Astrocyte (in vitro differentiated cells and primary cell): Measurements from ENCODE around the gene STON1. TPM values are rescaled to one million over a fixed set of nuclear protein-coding genes. Genes with fewer than 3 reads are reported as not detected.

Source experiments
- DNase-seq: peaks from one replicate; pipeline ENCODE4 v3.0.0-alpha.2; 2010; ENCODE audit warnings: low read depth
- FAIRE-seq: peaks from 2 replicates; lab custom pipeline; 2011; peaks lifted over from hg19 to GRCh38; lab: Jason Lieb, UNC
- H2AFZ ChIP-seq: 2 replicates; pipeline ENCODE4 v1.6.0; 2012; ENCODE audit warnings: low read depth, low read length, inconsistent platforms
- H3K27ac ChIP-seq: 2 replicates; pipeline ENCODE4 v1.5.1; 2011; ENCODE audit warnings: low read depth, low read length, inconsistent platforms
- H3K27me3 ChIP-seq: 2 replicates; pipeline ENCODE4 v1.6.0; 2011; ENCODE audit warnings: low read length, inconsistent platforms; ENCODE audit not compliant: insufficient read depth
- H3K36me3 ChIP-seq: 2 replicates; pipeline ENCODE4 v1.5.1; 2011; ENCODE audit warnings: low read length, inconsistent platforms; ENCODE audit not compliant: insufficient read depth
- H3K4me1 ChIP-seq: 2 replicates; pipeline ENCODE4 v1.5.1; 2011; ENCODE audit warnings: low read length, inconsistent platforms; ENCODE audit not compliant: insufficient read depth
- H3K4me2 ChIP-seq: 2 replicates; pipeline ENCODE4 v1.6.0; 2012; ENCODE audit warnings: low read length, inconsistent platforms
- H3K4me3 ChIP-seq: 2 replicates; pipeline ENCODE4 v1.5.1; 2011; ENCODE audit warnings: low read depth, mild to moderate bottlenecking, low read length, inconsistent platforms; ENCODE audit not compliant: insufficient read depth
- H3K79me2 ChIP-seq: 2 replicates; pipeline ENCODE4 v1.6.0; 2012; ENCODE audit warnings: mild to moderate bottlenecking, low read length, inconsistent platforms; ENCODE audit not compliant: insufficient read depth
- H3K9ac ChIP-seq: 2 replicates; pipeline ENCODE4 v1.6.0; 2012; ENCODE audit warnings: mild to moderate bottlenecking, low read length, inconsistent platforms
- H3K9me3 ChIP-seq: 2 replicates; pipeline ENCODE4 v1.5.1; 2012; ENCODE audit warnings: low read depth, mild to moderate bottlenecking, low read length, inconsistent platforms; ENCODE audit not compliant: insufficient read depth
- H4K20me1 ChIP-seq: 2 replicates; pipeline ENCODE4 v1.6.0; 2012; ENCODE audit warnings: low read length, inconsistent platforms; ENCODE audit not compliant: insufficient read depth
- H3K27ac Mint-ChIP-seq: one replicate; pipeline ENCODE4 v1.8.0; 2021; ENCODE audit warnings: mild to moderate bottlenecking, mixed read lengths; ENCODE audit not compliant: unreplicated experiment
- H3K27me3 Mint-ChIP-seq: one replicate; pipeline ENCODE4 v1.8.0; 2021; ENCODE audit warnings: low read depth, mixed read lengths; ENCODE audit not compliant: unreplicated experiment
- H3K36me3 Mint-ChIP-seq: one replicate; pipeline ENCODE4 v1.8.0; 2021; ENCODE audit warnings: low read depth, mixed read lengths; ENCODE audit not compliant: unreplicated experiment
- H3K4me1 Mint-ChIP-seq: one replicate; pipeline ENCODE4 v1.8.0; 2021; ENCODE audit warnings: low read depth, mixed read lengths; ENCODE audit not compliant: unreplicated experiment
- H3K4me3 Mint-ChIP-seq: one replicate; pipeline ENCODE4 v1.8.0; 2021; ENCODE audit warnings: mild to moderate bottlenecking, moderate library complexity, mixed read lengths; ENCODE audit not compliant: unreplicated experiment
- H3K9me3 Mint-ChIP-seq: one replicate; pipeline ENCODE4 v1.8.0; 2021; ENCODE audit warnings: mild to moderate bottlenecking, mixed read lengths; ENCODE audit not compliant: unreplicated experiment
- EZH2 ChIP-seq: IDR thresholded peaks from 2 replicates; pipeline ENCODE4 v1.6.1; 2012; ENCODE audit warnings: mild to moderate bottlenecking, low read length, inconsistent platforms; ENCODE audit not compliant: insufficient read depth
- total RNA-seq: library from RNA; stranded (reverse); gene quantifications from 2 replicates; pipeline ENCODE4 v1.2.1, GENCODE V29; 2021
- TF ChIP-seq, protein P1 (sequence below): IDR thresholded peaks from 2 replicates; pipeline ENCODE4 v1.5.1; 2011; ENCODE audit warnings: low read depth, mild to moderate bottlenecking, inconsistent platforms, low read length, moderate library complexity; ENCODE audit not compliant: insufficient read depth

The STON1 gene
- total RNA-seq, 1 donor from 2014 or later, result 7.3 TPM

DNA sequence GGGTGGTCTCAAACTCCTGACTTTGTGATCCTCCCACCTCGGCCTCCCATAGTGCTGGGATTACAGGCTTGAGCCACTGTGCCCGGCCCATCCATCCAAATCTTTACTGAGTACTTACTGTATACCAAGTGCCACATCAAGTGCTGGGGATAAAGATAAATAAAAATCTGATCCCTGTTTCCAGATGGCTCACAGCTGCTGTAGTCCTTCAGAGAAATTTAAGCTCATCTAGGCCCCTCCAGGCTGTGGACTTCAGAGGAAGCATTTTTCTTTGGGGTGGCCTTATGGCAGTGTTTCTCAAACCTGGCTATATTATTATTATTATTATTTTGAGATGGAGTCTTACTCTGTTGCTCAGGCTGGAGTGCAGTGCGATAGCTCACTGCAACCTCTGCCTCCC is 54.0 kb downstream of the STON1 start:
- peaks cover 8% of the 10 kb centered on the region for H3K9me3 Mint-ChIP-seq
- FAIRE-seq, result no peak
- no peaks in the 10 kb centered on the region for H3K27me3 Mint-ChIP-seq
- no peak overlapping the region for H2AFZ ChIP-seq
- no peaks in the 10 kb centered on the region for H3K4me1 ChIP-seq
- DNase-seq, result no peak
- H3K27ac ChIP-seq, result no peak overlapping the region
- no peaks in the 10 kb centered on the region for H3K27me3 ChIP-seq
- H4K20me1 ChIP-seq, result no peaks in the 10 kb centered on the region
- no peak overlapping the region for H3K9ac ChIP-seq
- no peaks in the 10 kb centered on the region for H3K4me1 Mint-ChIP-seq
- H3K9me3 ChIP-seq, result no peaks in the 10 kb centered on the region
- no peaks in the 10 kb centered on the region for H3K36me3 ChIP-seq
- H3K4me2 ChIP-seq, result no peak overlapping the region
- H3K4me3 Mint-ChIP-seq, result no peak overlapping the region
- TF ChIP-seq, protein P1, sequence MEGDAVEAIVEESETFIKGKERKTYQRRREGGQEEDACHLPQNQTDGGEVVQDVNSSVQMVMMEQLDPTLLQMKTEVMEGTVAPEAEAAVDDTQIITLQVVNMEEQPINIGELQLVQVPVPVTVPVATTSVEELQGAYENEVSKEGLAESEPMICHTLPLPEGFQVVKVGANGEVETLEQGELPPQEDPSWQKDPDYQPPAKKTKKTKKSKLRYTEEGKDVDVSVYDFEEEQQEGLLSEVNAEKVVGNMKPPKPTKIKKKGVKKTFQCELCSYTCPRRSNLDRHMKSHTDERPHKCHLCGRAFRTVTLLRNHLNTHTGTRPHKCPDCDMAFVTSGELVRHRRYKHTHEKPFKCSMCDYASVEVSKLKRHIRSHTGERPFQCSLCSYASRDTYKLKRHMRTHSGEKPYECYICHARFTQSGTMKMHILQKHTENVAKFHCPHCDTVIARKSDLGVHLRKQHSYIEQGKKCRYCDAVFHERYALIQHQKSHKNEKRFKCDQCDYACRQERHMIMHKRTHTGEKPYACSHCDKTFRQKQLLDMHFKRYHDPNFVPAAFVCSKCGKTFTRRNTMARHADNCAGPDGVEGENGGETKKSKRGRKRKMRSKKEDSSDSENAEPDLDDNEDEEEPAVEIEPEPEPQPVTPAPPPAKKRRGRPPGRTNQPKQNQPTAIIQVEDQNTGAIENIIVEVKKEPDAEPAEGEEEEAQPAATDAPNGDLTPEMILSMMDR, result no peak
- TF ChIP-seq EZH2, result no peak
- H3K36me3 Mint-ChIP-seq, result peaks cover 25% of the 10 kb centered on the region
- H3K79me2 ChIP-seq, result no peaks in the 10 kb centered on the region
- no peak overlapping the region for H3K27ac Mint-ChIP-seq
- no peak overlapping the region for H3K4me3 ChIP-seq

DNA sequence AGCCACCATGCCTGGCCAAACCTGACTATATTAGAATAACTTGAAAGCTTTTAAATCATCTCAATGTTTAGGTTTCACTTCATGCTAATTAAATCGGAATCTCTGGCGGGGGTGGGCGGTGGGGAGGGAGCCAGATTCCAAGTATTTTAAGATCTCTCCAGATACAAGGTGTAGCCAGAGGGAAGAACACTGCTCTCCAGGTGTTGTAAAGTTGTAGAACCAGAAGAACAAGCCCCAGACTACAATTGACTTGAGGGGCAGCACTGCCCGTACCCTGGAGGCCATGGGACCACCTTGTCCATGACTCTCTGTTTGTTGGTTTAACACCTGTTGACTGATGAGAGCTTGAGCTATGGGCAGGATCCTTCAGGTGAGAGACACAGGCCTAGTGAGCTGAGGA is 54.6 kb downstream of the STON1 start:
- no peak for FAIRE-seq
- H3K27me3 ChIP-seq, result no peaks in the 10 kb centered on the region
- H3K4me3 ChIP-seq, result no peak overlapping the region
- H3K36me3 ChIP-seq, result no peaks in the 10 kb centered on the region
- TF ChIP-seq, protein P1, result no peak
- TF ChIP-seq EZH2, result no peak
- DNase-seq, result no peak
- H3K79me2 ChIP-seq, result no peaks in the 10 kb centered on the region
- H3K27me3 Mint-ChIP-seq, result no peaks in the 10 kb centered on the region
- no peaks in the 10 kb centered on the region for H4K20me1 ChIP-seq
- H3K36me3 Mint-ChIP-seq, result peaks cover 23% of the 10 kb centered on the region
- no peak overlapping the region for H3K4me3 Mint-ChIP-seq
- no peak overlapping the region for H3K9ac ChIP-seq
- H3K27ac Mint-ChIP-seq, result no peak overlapping the region
- no peak overlapping the region for H3K27ac ChIP-seq
- H3K9me3 Mint-ChIP-seq, result peaks cover 8% of the 10 kb centered on the region
- no peak overlapping the region for H3K4me2 ChIP-seq
- H2AFZ ChIP-seq, result no peak overlapping the region
- no peaks in the 10 kb centered on the region for H3K9me3 ChIP-seq
- no peaks in the 10 kb centered on the region for H3K4me1 ChIP-seq
- no peaks in the 10 kb centered on the region for H3K4me1 Mint-ChIP-seq

DNA sequence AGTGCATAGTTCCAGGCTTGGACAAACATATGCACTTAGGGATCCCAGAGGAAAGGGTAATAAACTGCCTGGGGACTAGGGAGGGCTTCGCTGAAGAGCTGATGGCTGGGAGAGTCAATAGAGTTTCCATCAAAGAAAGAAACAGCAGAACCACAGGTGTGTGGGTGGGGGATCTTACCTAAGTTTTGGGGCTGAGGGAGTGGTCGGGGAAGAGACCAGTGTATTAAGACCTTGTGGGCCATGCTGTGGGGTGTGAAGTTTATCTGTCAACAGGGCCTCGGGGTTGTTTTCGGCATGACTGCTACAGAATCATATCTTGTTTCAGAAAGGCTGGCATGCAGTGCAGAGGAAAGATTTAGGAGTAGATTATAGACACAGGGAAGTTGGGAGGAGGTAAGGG is 56.5 kb downstream of the STON1 start:
- Histone ChIP-seq H3K27ac (no peak overlapping the region), H3K36me3 (no peaks in the 10 kb centered on the region), H3K9ac (no peak overlapping the region), H4K20me1 (no peaks in the 10 kb centered on the region), H3K9me3 (no peaks in the 10 kb centered on the region), H3K79me2 (no peaks in the 10 kb centered on the region), H3K4me1 (no peaks in the 10 kb centered on the region), H2AFZ (no peak overlapping the region), H3K27me3 (no peaks in the 10 kb centered on the region), H3K4me3 (no peak overlapping the region), H3K4me2 (no peak overlapping the region)
- Mint-ChIP-seq H3K27ac (no peak overlapping the region), H3K4me1 (no peaks in the 10 kb centered on the region), H3K36me3 (peaks cover 17% of the 10 kb centered on the region), H3K9me3 (peaks cover 8% of the 10 kb centered on the region), H3K4me3 (no peak overlapping the region), H3K27me3 (no peaks in the 10 kb centered on the region)
- DNase-seq (no peak), FAIRE-seq (no peak)
- TF ChIP-seq, protein P1, result no peak
- TF ChIP-seq EZH2, result no peak
